Frontal cortex (tissue), 4 donors: ENCODE data around the gene HERC2. TPM values are rescaled to one million over a fixed set of nuclear protein-coding genes. Genes with fewer than 3 reads are reported as not detected.
"Not testable (repeated sequence)": the region's sequence is repeated elsewhere in the genome, so short reads cannot be mapped to it uniquely, and the experiment has no call there.

Experiments
- DNase-seq, 2 donors: peaks; one replicate each; pipeline ENCODE4 v3.0.0; 2012; ENCODE audit warnings: low spot score in 2 of 2
- FAIRE-seq: peaks from 2 replicates; lab custom pipeline; 2012; peaks lifted over from hg19 to GRCh38; lab: Jason Lieb, UNC
- total RNA-seq: library from RNA; depleted of rRNA; stranded (reverse); fragments of >200 nt; gene quantifications from one replicate; pipeline ENCODE4 v1.2.3, GENCODE V29; 2014
- donor health status: control.
- donor health status: control.
- donor health status: control.

The HERC2 gene
- total RNA-seq, 1 donor from 2014 or later = 65.2 TPM

DNA sequence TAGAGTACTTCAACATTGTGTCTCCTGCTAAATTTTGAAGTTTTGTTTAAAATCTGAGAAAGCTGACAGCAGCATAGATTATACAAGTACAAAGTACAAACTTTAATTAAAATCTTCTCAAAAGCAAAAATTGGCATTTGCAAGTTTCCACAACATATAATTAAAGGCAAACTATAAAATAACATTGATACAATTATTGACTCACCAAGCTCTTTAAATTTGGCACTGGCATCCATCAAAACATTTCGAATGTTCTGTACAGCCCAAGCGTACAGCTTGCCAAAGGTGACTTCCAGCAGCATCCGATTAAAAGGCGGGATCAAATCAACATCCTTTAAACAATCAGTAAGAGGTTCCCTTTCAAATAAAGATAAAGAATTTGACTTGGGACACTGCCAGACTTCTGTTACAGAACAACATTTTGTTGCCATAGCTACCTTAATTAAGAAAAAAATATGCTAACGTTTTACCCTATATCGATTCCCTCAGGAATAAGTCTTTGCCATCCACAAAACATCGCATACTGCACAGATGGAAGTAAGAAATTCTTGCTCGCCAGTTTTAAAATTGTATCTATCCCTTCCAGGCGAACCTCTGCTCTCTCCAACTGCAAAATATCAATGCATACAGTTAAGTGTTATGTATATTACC is 92.9 kb downstream of the HERC2 start:
- not testable (repeated sequence) for DNase-seq, FAIRE-seq

- DNase-seq = no peak
- FAIRE-seq = no peak
These were observed 93.9 kb downstream of the HERC2 start for GRCh38 chr15:28228096-28228495.

- FAIRE-seq, DNase-seq: not testable (repeated sequence)
These were observed 94.7 kb downstream of the HERC2 start for GRCh38 chr15:28227303-28227702.

GRCh38 chr15:28222612-28223011 is 99.4 kb downstream of the HERC2 start:
- DNase-seq, FAIRE-seq: not testable (repeated sequence)

DNA sequence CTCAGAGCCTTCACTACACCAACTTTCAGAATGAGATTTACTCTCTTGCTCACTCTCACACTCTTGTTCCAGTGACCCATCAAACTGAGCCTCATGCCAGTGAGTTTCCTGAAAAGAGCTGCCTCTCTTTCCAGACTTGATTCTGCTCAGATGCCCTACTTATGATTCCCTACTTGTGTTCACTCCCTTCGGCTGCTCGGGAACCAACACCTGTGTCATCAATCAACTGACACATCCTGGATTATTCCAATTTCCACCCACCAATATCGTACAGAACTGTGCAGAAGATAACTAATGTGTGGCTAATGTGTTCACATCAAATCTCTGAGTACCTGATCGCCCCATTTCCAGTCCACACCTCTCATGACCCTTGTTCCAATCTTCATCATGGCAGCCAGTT is 100.3 kb downstream of the HERC2 start:
- not testable (repeated sequence) for DNase-seq, FAIRE-seq

DNA sequence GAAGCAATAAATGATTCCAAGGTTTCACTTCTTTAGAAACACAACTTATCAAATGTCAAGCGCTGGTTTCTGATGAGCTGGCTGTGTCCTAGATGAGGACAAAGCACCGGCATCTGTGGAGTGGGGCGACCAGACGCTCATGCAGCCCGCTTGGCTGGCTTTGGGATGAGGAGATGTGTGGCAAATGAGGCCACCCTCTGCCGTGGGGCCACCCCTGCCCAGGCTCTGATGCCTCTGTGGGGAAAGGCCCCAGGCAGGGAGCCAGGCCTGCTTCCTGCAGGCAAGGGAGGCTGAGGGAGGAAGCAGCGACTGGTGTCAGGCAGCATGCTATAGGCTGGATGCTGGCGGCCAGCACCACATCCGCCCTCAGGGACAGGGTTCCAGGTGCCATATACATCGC is 102.9 kb downstream of the HERC2 start:
- FAIRE-seq = no peak

DNA sequence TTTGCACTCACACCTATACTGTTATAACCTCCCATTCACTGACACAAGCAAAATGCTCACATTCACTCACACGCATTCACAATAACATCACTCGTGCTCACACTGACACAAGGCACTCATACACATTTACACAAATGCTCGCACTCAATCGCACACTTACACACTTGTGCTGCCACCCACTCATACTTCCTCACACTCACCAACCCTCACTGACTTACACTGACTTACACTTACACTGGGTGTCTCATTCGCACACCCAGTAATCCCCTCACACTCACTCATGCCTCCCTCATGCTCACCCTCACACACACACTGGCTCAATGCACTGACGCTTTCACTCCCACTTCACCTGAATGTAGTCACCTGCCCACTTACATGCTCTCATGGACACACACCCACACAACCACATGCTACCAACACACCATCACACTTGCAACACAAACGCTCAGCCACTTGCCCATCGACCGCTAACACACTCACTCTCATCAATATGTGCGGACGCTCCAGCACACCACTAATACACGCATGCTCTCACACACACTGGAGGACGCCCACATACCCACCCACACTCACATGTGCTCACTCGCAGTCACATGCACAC is 104.9 kb downstream of the HERC2 start:
- DNase-seq, FAIRE-seq: not testable (repeated sequence)

More for the DNA sequence above, 102.9 kb downstream of the HERC2 start:
- DNase-seq = no peak

DNA sequence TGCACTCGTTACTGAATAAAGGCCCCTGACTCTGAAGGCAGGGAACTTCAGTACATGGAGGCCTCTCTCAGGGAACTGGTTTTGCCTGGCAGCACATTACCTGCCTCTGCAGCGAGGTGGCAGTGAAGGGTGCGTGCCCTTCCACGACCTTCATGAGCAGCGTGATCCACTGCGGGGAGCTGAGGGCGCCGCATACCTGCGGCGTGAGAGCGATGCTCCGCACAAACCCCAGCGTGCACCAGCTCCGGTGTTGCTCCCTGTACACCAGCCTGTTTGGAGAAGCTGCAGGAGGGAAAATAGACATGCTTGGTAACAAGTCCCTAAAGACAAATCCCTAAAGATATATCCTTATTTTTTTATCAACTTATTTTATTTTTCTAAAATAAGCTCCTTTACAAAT is 106.5 kb downstream of the HERC2 start:
- FAIRE-seq, DNase-seq: not testable (repeated sequence)

GRCh38 chr15:28214006-28214790 is 107.8 kb downstream of the HERC2 start:
- not testable (repeated sequence) for FAIRE-seq, DNase-seq

- not testable (repeated sequence) for DNase-seq
- peak; percentile 74 for FAIRE-seq
These were observed 108.6 kb downstream of the HERC2 start for GRCh38 chr15:28213393-28213792.

DNA sequence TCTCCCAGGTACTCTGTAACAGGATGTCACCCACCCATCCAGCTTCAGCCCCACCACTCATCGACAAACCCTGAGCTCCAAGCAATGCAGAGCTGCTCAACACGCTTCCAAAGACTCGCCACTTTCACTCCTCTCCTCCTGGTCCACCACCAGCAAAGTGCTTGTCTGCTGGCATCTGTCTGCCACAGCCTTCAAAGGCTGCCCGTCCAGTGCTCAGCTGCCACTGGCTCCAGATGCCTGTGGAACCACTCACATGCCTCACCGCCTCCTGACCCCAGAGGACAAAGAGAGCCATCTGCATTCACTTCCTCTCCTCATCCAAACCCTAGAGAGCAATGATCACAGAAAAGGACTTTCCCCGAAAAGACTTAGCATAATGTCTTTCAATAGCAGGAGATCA is 113.4 kb downstream of the HERC2 start:
- no peak for DNase-seq
- FAIRE-seq = no peak

DNA sequence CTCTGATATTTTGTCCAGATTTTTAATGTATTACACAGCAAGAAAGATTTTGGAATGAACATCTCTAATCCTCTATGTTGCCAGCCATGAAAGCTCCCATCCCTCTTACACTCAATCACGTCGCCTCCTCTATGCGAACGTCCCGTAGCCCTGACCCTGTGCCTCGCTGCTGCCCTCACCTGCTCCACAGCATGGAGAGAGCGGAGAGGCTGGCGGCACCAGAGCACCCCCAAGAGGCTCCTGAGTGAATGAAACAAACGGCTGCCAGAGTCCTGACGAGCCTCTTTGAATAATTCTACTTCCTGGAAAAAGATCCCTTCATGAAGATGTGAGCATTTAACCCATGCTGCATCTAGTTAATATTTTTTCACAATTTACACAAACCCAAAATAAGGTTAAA is 116.3 kb downstream of the HERC2 start:
- FAIRE-seq, DNase-seq: not testable (repeated sequence)

GRCh38 chr15:28203055-28203828 is 118.7 kb downstream of the HERC2 start:
- not testable (repeated sequence) for FAIRE-seq, DNase-seq

DNA sequence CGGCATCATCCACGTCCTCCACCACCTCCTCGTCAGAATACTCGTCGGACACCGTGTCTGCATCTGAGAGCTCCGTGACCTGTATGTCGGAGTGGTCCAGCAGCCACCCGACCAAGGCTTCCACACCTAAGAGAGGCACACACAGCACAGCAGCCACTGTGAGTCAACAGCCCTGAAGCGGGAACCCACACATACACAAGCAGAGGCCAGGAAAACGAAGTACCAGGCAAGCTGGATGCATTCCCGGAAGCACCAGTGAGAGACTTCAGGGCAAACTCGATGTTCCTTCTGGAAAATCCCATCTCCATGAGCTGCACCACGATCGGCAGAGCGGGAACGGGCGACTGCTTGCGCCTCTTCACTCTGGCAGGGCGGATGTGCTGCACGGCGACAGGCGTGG is 119.9 kb downstream of the HERC2 start:
- FAIRE-seq, DNase-seq: not testable (repeated sequence)

DNA sequence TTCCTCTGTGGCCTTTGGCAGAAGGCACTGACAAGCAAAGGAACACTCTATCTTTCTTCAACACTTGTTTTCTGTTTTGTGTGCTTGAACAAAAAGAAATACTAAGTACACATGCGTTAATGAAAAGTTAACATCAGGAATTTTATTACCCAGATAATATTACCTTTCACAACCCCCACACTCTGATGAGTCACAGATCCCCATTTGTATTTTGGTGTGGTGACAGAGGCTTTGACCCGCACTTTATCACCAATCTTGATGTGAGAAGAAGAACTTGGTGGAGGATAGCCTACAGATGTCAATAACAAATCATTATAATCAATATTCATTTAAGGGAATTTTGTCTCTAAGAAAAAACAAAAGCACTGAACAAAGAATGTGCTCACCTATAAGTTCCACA is 123.8 kb downstream of the HERC2 start:
- not testable (repeated sequence) for FAIRE-seq, DNase-seq

DNA sequence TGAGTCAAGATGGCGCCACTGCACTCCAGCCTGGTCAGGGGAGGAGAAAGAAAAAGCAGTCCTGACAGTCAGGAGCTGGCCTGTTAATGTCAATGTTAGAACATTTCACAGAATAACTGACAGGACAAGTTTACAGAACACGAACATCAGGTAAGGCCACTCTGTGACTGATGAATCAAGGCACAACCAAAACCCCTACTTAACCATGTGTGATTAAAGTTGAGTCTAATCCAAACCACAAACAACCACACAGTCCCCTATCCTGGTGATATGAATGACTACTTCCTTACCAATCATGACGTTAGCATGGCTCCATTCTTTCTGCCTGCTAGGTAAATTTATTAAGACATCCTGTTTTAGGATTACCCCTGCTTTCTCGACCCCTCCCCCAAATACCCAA is 124.3 kb downstream of the HERC2 start:
- FAIRE-seq, DNase-seq: not testable (repeated sequence)

GRCh38 chr15:28196581-28196980 is 125.4 kb downstream of the HERC2 start:
- not testable (repeated sequence) for DNase-seq, FAIRE-seq

DNA sequence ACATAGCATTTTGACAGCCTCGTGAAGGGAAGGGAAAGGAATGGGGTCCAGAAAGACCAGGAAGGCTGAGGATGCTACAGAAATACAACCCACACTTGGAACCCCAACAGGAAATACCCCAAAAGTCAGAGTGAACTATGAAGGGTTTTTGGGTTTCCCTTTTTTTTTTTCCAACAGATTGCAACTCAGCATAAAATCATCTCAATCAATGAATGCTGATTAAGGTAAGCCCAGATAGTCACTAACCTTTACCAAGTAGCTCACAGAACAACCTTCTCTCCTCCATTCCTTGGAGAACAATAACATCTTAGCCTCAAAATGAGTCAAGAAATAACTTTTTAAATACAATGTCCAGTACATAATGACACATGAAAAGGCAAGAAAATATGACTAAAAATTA is 129.2 kb downstream of the HERC2 start:
- FAIRE-seq = no peak
- no peak for DNase-seq

GRCh38 chr15:28191832-28192231 is 130.1 kb downstream of the HERC2 start:
- FAIRE-seq (no peak), DNase-seq (peak; percentile 22 to 63)
